Stimulated activated naive CD4-positive, alpha-beta T cell (primary cell): Measurements from ENCODE around the gene NDUFB5.

Experiments
- DNase-seq, 6 experiments: peaks; one replicate each; lab custom pipeline; 2025; lab: John Stamatoyannopoulos, UW

NDUFB5 gene

GRCh38 chr3:179604321-179605078 is at the start of gene NDUFB5, which contains the start of gene MRPL47:
TSS of gene NDUFB5 (plus strand) at chr3:179604794. CDS start at chr3:179604816, 22 bp downstream.
TSS of gene MRPL47 (minus strand) at chr3:179604638. CDS start at chr3:179604624, 14 bp downstream.
- peak; percentile 78 to 92 (median 90) for DNase-seq

- DNase-seq = peak in 4 of 6 experiments; percentile 4 to 27 (median 7)
Observed at GRCh38 chr3:179558742-179559364, 45.7 kb upstream of the NDUFB5 start.

GRCh38 chr3:179560791-179561190 is 43.8 kb upstream of the NDUFB5 start:
- DNase-seq = no peak

- DNase-seq = peak; percentile 92 to 99 (median 96)
Observed at GRCh38 chr3:179562591-179563270, 41.9 kb upstream of the NDUFB5 start, which contains the start of gene ACTL6A. TSS of gene ACTL6A (plus strand) at chr3:179562926. CDS start at chr3:179563093, 167 bp downstream.

DNA sequence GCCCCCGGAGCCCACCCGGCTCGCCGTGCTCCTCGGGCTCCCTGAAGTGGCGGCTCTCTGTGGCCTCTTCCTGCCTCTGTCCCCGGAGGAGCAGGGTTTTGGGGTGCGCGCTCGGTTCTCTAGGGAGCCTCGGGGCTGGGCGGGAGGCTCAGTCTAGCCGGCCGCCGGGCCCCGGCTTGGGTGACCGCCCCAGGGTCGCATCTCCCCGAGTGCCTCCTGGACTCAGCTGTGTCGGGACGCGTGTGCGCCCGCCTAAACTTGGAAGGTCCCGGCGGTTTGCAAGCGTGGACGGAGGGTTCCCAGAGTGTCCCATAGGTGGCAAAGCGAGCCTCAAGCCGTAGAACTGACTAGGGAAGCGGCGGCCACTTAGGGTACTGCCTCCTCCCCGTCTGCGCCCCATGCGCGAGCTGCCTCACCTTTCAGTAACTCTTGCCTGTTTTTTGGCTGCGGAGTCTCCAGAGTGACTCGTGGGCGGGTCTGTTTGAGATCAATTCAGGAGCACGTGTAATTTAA is 41.3 kb upstream of the NDUFB5 start:
- peak; percentile 26 to 62 (median 46) for DNase-seq

DNA sequence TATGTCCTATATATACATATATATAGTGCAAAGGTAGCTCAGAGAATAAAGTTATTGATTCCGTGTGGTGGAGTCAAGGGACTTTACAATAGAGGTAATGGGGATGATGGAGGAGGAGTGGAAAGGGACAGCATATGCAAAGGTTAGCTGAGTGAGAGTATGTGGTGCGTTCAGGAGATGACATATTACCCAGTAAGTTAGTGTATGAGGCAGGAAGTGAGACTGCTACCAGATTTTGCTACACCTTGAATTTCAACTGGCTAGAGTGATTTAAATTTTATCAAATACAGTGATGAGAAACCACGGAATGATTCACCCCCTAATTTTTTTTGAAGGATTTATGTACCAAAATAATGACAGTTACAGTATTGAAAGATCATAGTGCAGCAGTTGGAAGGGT is 39.1 kb upstream of the NDUFB5 start:
- no peak for DNase-seq

GRCh38 chr3:179580992-179581391 is 23.6 kb upstream of the NDUFB5 start:
- no peak for DNase-seq

- DNase-seq = no peak
Observed at GRCh38 chr3:179589143-179589542, 15.5 kb upstream of the NDUFB5 start.

- no peak for DNase-seq
Observed at GRCh38 chr3:179590669-179591068, 13.9 kb upstream of the NDUFB5 start.

GRCh38 chr3:179591313-179591712 is 13.3 kb upstream of the NDUFB5 start:
- no peak for DNase-seq

DNA sequence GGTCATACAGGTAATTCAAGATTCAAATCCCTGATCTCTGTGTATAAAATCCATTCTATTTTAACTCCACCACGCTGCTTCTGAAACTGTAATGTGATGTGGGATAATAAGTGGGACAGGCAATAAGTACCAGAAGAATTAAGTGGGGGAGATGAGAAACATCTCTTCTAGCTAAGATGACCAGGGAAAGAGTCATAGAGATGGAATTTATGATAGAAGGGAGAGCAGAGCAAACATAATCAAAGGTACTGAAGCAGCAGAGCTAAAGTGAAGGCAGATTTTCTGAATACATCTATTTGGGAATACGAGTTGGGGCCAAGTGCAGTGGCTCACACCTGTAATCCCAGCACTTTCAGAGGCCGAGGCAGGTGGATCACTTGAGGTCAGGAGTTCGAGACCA is 5.1 kb upstream of the NDUFB5 start:
- no peak for DNase-seq

DNA sequence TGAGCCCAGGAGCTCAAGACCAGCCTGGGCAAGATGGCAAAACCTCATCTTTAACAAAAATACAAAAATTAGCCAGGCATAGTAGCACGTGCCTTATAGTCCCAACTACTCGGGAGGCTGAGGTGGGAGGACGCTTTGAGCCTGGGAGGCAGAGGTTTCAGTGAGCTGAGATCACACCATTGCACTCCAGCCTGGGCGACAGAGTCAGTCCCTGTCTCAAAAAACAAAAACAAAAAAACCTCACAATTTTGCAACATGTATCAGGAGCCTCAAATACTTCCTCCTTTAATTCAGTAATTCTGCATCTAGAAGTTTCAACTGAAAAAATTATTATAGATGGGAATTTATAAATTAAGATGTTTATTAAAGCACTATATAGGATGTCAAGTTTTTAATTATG is 1.3 kb upstream of the NDUFB5 start:
- DNase-seq = no peak

GRCh38 chr3:179603831-179604230 is 763 bp upstream of the NDUFB5 start:
- no peak for DNase-seq

- no peak for DNase-seq
Observed at GRCh38 chr3:179606534-179607085, 2.0 kb downstream of the NDUFB5 start.

DNA sequence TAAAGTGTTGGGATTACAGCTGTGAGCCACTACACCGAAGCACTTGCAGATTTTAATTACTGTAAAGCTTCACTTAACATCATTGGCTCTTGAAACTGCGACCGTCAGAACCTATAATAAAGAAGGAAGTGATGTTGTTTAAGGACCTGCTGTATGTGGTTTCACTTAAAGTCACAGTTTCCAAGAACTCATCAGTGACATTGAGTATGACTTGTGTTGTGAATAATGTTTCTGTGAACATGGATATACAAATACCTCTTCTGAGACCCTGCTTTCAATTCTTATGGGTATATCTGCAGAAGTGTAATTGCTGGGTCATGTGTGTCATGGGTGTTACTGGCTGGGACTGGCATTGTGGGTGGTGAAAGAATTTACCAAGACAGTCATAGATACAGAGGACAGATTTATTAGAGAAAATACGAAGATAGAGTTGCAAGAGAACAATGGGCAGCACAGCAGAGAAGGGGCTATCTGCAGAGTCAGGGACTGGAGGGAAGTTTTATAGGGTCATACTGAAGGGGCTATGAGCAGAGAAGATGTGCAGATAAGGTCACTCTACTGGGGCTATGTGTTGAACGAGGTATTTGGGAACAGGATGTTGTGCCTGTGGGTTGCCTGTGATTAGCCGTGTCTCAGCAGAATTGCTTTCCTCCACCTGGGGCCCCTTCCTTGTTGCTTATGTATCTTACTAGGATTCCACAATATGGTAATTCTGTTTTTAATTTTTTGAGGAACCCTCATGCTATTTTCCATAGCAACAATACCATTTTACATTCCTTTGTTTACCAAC is 4.5 kb downstream of the NDUFB5 start:
- DNase-seq = no peak

GRCh38 chr3:179610066-179610465 is 5.5 kb downstream of the NDUFB5 start:
- no peak for DNase-seq

GRCh38 chr3:179613807-179614206 is 9.2 kb downstream of the NDUFB5 start:
- DNase-seq = no peak

- no peak for DNase-seq
Observed at GRCh38 chr3:179615458-179616173, 11.0 kb downstream of the NDUFB5 start.

DNA sequence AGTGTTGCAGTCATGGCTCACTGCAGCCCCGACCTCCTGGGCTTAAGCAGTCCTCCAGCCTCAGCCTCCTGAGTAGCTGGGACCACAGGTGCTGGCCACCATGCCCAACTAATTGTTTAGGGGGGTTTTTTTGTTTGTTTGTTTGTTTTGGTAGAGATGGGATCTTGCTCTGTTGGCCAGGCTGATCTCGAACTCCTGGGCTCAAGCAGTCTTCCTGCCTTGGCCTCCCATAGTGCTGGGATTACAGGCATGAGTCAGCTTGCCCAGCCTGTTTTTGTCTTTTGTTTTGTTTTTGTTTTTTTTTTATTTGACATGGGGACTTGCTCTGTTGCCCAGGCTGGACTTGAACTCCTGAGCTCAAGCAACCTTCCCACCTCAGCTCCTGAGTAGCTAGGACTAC is 17.4 kb downstream of the NDUFB5 start:
- no peak for DNase-seq

- DNase-seq = no peak
Observed at GRCh38 chr3:179624451-179624850, 19.9 kb downstream of the NDUFB5 start.
